Dermis blood vessel endothelial cell (primary cell): ENCODE results near the gene NDUFA5. TPM values are rescaled to one million over a fixed set of nuclear protein-coding genes. Genes with fewer than 3 reads are reported as not detected.
A peak's percentile ranks its signal among the peaks of the same experiment; 100 is the strongest.

ENCODE experiments used
- DNase-seq: peaks from one replicate; pipeline ENCODE4 v3.0.0; 2010
- total RNA-seq: library from RNA; depleted of rRNA; stranded (reverse); fragments of >200 nt; gene quantifications from 2 replicates; pipeline ENCODE4 v1.2.3, GENCODE V29; 2014

NDUFA5 gene
- total RNA-seq, 1 donor from 2014 or later, result 34.0 TPM

- DNase-seq, result no peak
Observed at GRCh38 chr7:123500878-123501489, 56.6 kb downstream of the NDUFA5 start.

DNA sequence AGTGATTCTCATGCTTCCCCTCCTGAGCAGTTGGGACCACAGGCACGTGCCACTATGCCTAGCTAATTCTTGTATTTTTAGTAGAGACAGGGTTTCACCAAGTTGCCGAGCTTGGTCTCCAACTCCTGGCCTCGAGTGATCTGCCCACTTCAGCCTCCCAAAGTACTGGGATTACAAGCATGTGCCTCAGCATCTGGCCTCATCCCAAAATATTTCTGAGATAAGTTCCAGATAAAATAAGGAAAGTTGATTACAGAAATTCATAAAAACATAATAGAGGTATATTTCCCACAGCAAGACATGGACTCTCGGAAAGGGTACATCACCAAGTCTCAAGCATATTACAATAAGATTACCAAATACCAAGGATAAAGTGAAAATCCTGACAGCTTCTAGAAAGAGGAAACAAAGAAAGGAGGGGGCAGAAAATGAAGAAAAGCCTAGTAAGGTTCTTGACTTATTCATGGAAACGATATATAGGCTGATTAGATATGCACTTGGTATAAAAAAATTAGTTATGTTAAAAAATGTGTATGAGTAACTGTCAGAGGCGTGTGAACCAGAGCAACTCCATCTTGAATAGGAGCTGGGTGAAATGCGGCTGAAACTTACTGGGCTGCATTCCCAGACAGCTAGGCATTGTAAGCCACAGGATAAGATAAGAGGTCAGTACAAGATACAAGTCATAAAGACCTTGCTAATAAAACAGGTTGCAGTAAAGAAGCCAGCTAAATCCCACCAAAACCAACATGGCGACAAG is 58.2 kb downstream of the NDUFA5 start:
- no peak for DNase-seq

DNA sequence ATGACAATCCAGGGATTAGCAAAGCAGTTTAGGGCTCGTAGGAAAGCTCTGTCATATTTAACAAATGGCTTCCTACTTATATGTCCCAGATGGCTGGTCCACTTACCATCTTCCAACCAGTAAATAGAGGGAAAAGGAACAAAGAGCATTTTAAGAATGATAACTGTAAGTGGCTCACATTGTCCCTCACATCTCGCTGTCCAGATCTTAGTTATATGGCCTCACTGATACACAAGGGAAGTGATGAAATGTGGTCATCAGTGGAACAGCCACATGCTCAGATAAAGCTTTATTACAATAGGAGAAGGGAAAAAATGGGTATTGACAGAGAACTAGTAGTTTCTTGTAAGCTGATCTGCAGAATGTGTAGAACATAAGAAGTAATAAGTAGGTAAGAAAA is 59.0 kb downstream of the NDUFA5 start:
- no peak for DNase-seq

DNA sequence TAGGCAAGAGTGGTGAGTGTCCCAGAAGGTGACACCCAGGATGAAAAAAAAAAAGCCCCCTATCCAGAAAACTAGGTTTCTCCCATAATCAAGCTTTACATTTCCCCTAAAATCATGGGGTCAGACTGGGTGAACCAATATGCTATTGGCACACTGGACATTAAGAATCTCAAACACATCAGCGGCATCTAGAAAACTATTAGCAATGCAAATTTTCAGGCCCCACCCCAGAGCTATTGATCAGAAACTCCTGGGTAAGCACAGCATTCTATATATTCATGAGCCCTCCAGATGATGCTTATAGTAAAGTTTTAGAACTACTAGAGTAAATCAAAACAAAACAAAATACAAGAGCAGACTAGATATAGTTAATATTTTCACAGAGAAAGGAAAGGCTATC is 59.6 kb downstream of the NDUFA5 start:
- no peak for DNase-seq

DNA sequence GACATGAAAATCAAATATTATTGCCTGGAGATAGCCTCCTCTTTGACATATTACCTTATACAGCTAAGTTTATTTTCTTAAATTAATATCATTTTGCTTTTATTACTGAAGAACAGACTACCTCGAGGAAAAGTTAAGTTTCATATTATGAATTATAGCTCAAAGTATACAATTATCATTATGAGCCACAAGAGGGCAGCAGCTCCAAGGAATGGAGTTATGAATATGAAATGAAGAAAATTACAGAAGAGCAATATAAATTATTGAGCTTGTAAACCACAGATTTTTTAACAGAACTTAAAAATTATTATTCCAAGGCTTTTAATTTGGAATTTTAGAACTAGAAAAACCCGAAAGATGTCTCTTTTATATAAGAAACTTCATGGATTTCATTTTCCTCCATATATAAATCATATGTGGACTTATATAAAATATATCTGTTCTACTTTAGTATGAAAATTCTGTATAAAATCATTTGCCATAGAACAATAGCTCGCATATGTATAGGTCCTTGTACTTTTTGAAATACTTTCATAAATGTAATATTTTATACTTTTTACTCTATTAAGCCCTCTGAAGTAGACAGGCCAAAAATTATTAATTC is 63.3 kb downstream of the NDUFA5 start:
- DNase-seq, result peak; percentile 69

DNA sequence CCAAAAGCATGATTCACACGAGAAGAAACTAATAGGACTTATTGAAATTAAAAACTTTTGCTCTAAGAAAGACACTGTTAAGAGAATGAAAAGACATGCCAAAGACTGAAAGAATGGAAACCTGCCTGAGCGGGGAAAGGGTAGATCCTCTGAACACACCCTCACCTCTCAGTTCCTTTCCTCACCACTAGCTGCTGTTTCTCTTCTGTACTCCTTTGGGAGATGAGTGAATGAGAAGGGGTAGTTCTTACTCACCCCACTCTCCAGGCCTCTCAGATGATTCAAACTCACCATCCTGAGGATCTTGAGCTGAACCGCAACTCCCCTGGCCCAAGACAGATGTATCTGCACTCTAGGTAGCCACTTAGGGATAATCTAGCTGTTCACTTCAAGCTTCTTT is 65.1 kb downstream of the NDUFA5 start:
- no peak for DNase-seq

Other genes with a start within 250 kb of the NDUFA5 start
- gene IQUB, start 23.2 kb downstream of the NDUFA5 start, total RNA-seq, result 0.05 and 0.34 TPM in 2 replicates
- not detected in 2 replicates for gene ASB15, start 44.0 kb upstream of the NDUFA5 start, total RNA-seq
- not detected in 2 replicates for gene LMOD2, start 98.0 kb upstream of the NDUFA5 start, total RNA-seq
- 12.4 and 19.8 TPM in 2 replicates for gene WASL, start 191.2 kb upstream of the NDUFA5 start, total RNA-seq